Activated B cell treated with CpG ODN at 0.5 μM for 24 hours (primary cell): Measurements from ENCODE around the gene FGF13. TPM values are rescaled to one million over a fixed set of nuclear protein-coding genes. Genes with fewer than 3 reads are reported as not detected.

Experiments
- ATAC-seq: fragments of 200-7000 bp; cut with Tn5 transposase; one replicate; pipeline ENCODE4 v1.10.0; 2021; ENCODE audit warnings: low read depth, mild to moderate bottlenecking, moderate library complexity
- CTCF ChIA-PET: fragments of 350-600 bp; sonication (Branson Sonifier 250); formaldehyde crosslinking; loops from one replicate; lab custom pipeline; 2021; ENCODE audit warnings: antibody characterized with exemption; lab: Charles Lee
- POLR2A ChIA-PET: fragments of 350-600 bp; sonication (Branson Sonifier 250); formaldehyde crosslinking; loops from one replicate; lab custom pipeline; 2021; ENCODE audit warnings: antibody characterized with exemption; lab: Charles Lee
- DNase-seq: peaks from one replicate; pipeline ENCODE4 v3.0.0; 2022
- H3K27ac Mint-ChIP-seq: one replicate; pipeline ENCODE4 v1.8.0; 2020; ENCODE audit warnings: mixed read lengths
- H3K27me3 Mint-ChIP-seq: one replicate; pipeline ENCODE4 v1.8.0; 2021; ENCODE audit warnings: mixed read lengths
- H3K36me3 Mint-ChIP-seq: one replicate; pipeline ENCODE4 v1.8.0; 2021; ENCODE audit warnings: low read depth, mixed read lengths
- H3K4me1 Mint-ChIP-seq: one replicate; pipeline ENCODE4 v1.8.0; 2021; ENCODE audit warnings: mixed read lengths
- H3K4me3 Mint-ChIP-seq: one replicate; pipeline ENCODE4 v1.8.0; 2020; ENCODE audit warnings: mild to moderate bottlenecking, mixed read lengths
- H3K9me3 Mint-ChIP-seq: one replicate; pipeline ENCODE4 v1.8.0; 2020; ENCODE audit warnings: mixed read lengths
- CTCF ChIP-seq: fragments of 200-600 bp; IDR thresholded peaks from one replicate; pipeline ENCODE4 v1.8.0; 2022; ENCODE audit warnings: antibody characterized with exemption, mild to moderate bottlenecking
- intact Hi-C: fragments of 100-400 bp; cut with micrococcal nuclease; formaldehyde crosslinking; loops from one replicate; pipeline ENCODE4 v1.15.1; 2024
- total RNA-seq: library from RNA; stranded (reverse); gene quantifications from 2 replicates; pipeline ENCODE4 v1.2.3, GENCODE V29; 2022

FGF13 gene
- total RNA-seq, 1 donor from 2014 or later = not detected

- Mint-ChIP-seq H3K27me3 (peaks cover 3% of the 10 kb centered on the region), H3K4me1 (no peaks in the 10 kb centered on the region), H3K4me3 (no peak overlapping the region), H3K27ac (no peak overlapping the region), H3K9me3 (no peaks in the 10 kb centered on the region), H3K36me3 (no peaks in the 10 kb centered on the region)
- intact Hi-C loops = no loop called here
- ATAC-seq (no peak), DNase-seq (no peak)
- TF ChIP-seq CTCF = no peak
- ChIA-PET POLR2A (no interaction called here), CTCF (no interaction called here)
Observed at GRCh38 chrX:138718941-138719340, 7.4 kb upstream of the FGF13 start.

- no peaks in the 10 kb centered on the region for H3K9me3 Mint-ChIP-seq
- no peak overlapping the region for H3K27ac Mint-ChIP-seq
- DNase-seq = no peak
- peaks cover 5% of the 10 kb centered on the region for H3K4me1 Mint-ChIP-seq
- intact Hi-C loops = no loop called here
- H3K4me3 Mint-ChIP-seq = no peak overlapping the region
- ChIA-PET POLR2A (no interaction called here), CTCF (no interaction called here)
- H3K27me3 Mint-ChIP-seq = peaks cover 11% of the 10 kb centered on the region
- no peak for ATAC-seq
- H3K36me3 Mint-ChIP-seq = no peaks in the 10 kb centered on the region
- TF ChIP-seq CTCF = no peak
Observed at GRCh38 chrX:138710866-138711341, 613 bp downstream of the FGF13 start.

- Mint-ChIP-seq H3K36me3 (no peaks in the 10 kb centered on the region), H3K9me3 (no peaks in the 10 kb centered on the region), H3K4me1 (peaks cover 5% of the 10 kb centered on the region), H3K4me3 (peak overlapping the region; percentile 24), H3K27ac (no peak overlapping the region), H3K27me3 (peaks cover 11% of the 10 kb centered on the region)
- ATAC-seq (no peak), DNase-seq (no peak)
- intact Hi-C loops = no loop called here
- POLR2A ChIA-PET = no interaction called here
- CTCF ChIA-PET = no interaction called here
- TF ChIP-seq CTCF = no peak
Observed at GRCh38 chrX:138709886-138710791, 1.4 kb downstream of the FGF13 start.

GRCh38 chrX:138708268-138708667, 3.2 kb downstream of the FGF13 start:
- Mint-ChIP-seq H3K9me3 (no peaks in the 10 kb centered on the region), H3K4me3 (no peak overlapping the region), H3K27ac (no peak overlapping the region), H3K27me3 (peaks cover 7% of the 10 kb centered on the region), H3K36me3 (no peaks in the 10 kb centered on the region), H3K4me1 (peaks cover 5% of the 10 kb centered on the region)
- POLR2A ChIA-PET = no interaction called here
- CTCF ChIA-PET = no interaction called here
- no peak for ATAC-seq
- no peak for DNase-seq
- TF ChIP-seq CTCF = no peak
- intact Hi-C loops = no loop called here

GRCh38 chrX:138704596-138704995, 6.9 kb downstream of the FGF13 start:
- DNase-seq (no peak), ATAC-seq (no peak)
- H3K4me1 Mint-ChIP-seq = no peaks in the 10 kb centered on the region
- ChIA-PET POLR2A (no interaction called here), CTCF (no interaction called here)
- no peak overlapping the region for H3K27ac Mint-ChIP-seq
- H3K4me3 Mint-ChIP-seq = no peak overlapping the region
- TF ChIP-seq CTCF = no peak
- intact Hi-C loops = no loop called here
- peaks cover 2% of the 10 kb centered on the region for H3K27me3 Mint-ChIP-seq
- H3K9me3 Mint-ChIP-seq = no peaks in the 10 kb centered on the region
- no peaks in the 10 kb centered on the region for H3K36me3 Mint-ChIP-seq
